GM18858 (cell line): ENCODE data around the gene MLYCD.

ENCODE experiments used
- ATAC-seq: cut with Tn5 transposase; IDR thresholded peaks from one replicate; pipeline ENCODE4 v1.9.1; 2021; ENCODE audit not compliant: unreplicated experiment

MLYCD gene

DNA sequence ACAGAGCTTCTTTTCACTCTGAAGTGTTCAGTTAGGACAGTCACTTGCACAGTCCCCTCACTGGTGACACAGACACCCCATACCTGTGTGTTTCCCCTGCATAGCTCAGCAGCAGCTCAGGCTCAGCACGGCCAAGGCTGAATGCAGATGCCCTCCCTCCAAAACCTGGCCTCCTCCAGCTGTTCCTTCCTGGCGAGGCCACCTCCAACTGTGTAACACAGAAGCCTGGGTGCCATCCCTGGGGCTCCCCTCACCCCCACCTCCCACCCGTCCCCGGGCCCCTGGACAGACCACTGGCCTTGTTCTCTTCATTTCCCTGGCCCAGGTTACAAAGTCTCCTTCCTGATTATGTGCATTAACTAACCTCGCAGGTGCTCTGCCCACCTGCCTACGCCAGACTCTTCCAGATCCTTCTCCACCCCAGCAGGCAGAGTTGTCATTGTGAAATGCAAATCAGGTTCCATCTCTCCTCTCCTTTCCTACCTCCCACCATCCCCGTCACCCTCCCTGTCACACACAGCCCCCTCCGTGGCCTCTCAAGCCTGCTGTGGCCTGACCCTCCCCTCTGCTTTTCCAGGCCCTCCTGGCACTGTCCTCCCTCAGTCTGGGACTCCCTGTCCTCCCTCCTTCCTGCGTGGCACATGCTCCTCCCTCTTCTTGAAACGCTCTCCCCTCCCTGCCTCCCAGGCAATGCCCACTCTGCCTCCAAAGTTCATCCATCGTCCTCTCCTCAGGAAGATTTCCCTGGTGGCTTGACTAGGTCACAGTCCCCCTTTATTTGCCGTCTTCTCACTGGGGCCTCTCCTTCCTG is 26.4 kb downstream of the MLYCD start:
- no peak for ATAC-seq

DNA sequence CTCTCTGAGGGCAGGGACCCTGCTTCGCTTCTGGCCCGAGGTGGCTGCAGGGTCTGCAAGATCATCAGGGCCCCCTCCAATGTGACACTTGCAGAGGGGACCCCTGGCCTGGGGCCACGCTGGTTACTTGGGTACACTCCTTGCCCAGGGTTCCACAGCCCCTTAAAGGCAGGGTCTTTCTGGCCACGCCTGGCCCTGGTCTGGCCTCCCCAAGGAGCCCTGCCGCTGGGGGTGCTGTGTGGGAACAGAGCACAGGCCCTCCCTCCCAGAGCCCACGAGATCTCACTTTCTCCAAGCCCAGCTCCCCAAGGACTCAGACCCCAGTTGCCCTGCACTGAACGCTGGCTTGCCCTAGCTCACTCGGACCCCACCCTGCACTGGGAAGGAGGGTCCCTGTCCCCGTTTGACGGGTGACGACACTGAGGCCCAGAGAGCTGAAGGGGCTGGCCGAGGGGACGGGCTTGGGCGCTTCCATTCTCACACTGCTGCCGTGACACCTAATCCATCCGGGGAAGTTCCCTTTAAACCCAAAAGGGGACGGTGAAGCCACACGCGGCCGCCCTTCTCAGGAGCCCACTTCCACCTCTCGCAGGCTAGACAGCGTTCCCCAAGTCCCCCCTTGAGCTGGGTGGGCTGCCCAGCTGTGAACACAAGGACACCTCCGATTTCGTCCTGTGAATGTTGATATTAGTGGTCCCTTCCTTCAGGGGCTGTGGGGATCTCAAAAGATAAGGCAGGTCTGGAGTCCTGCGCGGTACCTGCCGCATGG is 27.2 kb downstream of the MLYCD start:
- no peak for ATAC-seq

DNA sequence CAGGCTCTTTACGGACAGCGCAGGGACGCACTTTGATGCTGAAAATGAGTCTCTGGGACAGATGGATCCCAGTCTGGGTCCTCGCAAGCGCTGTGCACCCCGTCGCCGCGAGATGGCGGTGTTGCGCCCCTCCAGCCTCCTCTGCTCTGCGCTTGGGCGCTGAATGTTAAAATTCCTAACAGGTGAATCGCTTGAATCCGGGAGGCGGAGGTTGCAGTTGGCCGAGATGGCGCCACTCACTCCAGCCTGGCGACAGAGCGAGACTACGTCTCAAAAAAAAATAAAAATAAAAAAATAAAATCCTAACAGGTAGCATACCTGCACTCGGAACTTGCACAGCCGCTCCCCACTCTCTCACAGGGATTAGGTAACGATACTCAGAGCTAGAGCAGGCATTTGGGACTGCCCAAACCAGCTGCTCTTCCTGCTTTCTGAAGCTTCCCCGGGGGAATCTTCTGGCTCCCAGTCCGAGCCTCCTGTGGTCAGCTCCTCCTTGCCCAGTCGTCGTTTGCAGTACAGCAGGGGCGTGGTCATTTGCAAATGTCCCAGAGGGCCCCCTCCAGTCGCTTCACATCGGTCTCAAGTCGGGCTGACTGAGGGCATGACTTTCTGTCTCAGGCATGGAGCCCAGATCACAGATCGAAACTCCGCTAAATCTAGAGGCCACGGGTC is 27.9 kb downstream of the MLYCD start:
- no peak for ATAC-seq

DNA sequence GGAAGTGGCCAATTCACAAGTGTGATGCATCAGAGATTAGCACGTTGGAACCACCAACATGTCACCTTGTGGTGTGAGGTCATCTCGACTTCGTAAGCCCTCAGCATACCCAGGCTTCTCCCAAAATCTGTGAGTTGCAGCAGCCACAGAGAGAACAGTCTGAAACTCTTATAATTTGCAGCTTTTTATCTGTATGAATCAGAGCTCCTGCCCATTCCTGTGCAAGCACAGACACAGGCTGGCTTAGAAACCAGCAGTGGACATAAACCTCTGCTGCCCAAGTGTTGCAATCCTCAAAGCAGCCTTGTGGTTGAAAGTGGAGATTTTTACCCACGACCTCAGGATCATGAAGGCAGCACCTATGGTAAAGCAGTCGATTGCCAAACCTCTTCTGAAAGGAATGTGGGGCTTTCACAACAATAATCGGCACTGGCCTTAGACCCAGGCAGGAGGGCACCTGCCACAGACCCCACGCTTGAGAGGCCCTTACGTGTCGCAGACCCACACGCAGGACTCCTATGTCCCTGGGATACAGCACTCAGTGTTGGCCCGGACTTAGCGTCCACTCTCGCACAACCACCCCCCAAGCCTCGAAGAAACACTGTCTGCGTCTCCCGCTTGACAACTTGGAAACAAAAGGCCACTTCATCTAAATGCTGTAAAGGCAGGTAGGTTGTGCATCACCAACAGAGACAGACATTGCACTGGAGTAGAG is 29.6 kb downstream of the MLYCD start:
- no peak for ATAC-seq

DNA sequence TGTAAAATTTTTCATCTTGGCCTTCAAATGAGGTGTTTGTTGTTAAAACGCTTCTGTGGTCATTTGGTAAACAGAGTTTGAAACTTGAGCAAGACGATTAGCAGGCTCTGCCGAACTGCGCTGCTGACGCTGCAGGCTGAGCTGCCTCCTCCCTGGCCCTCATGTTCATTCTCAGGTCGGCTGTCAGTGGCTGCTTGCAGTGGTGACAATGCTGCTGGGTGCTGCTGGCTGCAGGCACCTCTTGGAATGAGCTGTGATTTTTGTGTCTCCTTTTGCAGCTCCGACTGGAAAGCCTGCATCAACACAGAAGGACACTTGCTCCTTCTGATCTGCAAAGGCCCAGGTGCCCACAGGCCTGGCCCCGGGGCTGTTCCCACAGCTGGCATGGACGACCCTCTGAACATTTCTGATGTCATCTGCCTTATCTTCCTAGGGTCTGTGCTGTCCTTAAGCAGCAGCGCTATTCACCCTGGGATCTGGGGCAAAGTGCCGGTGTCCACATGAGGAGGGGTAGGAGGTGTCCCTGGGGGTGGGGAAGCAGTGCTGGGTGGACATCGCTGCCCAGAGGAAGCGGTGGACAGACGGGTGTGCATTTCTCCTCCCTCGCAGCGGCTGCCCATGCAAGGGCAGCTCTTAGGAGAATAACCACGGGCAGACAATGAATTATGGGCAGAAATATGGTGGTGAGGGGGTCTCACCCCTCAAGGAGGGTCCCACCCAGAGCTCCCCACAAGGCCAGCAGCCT is 31.1 kb downstream of the MLYCD start:
- no peak for ATAC-seq

DNA sequence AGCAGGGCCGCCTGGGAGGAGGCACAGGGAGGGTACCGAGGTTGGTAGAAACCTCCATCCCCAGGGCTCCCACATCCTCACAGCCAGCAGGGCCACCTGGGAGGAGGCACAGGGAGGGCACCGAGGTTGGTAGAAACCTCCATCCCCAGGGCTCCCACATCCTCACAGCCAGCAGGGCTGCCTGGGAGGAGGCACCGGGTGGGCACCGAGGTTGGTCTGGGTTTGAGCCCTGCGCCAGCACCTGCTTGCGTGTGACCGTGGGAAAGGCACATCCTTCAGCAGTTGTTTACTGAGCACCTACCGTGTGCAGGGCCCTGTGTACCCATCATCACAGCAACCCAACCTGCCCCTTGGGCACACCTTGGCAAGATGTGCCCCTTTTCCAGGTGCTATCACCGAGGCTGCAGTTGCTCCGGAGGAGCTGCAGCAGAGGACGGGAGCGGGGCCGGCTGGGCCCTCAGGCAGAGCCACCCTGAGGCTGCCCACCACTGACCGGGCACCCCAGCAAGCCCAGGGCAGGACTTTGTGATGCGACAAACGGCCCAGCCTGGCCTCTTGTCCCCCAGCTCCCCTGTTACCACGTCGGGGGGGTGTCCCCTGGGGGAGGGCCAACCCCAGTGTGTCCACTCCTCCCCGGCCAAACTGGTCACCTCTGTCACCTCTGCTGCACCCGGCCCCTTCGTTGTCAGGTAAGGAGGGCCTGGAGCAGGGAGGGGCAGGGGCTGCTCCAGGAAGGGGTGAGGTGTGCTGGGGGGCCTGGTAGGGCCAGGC is 32.0 kb downstream of the MLYCD start:
- no peak for ATAC-seq

DNA sequence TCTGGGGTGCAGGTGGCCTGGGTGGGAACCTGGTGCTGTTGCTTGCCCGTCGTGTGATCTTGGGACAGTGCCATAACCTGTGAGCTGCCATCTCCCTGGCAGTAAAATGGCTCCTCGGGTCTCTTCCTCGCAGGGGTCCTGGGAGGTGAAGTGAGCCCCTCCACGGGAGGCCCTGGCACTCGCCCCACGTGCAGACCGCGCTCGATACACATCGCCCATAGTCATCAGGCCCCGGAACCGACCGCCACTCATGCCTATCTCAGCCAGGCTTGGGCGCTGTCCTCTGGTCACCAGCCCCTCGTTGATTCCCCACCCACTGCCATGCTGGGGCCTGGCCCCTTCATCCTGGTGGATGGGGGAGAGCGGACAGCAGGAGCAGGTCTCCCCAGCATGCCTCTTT is 32.6 kb downstream of the MLYCD start:
- no peak for ATAC-seq

DNA sequence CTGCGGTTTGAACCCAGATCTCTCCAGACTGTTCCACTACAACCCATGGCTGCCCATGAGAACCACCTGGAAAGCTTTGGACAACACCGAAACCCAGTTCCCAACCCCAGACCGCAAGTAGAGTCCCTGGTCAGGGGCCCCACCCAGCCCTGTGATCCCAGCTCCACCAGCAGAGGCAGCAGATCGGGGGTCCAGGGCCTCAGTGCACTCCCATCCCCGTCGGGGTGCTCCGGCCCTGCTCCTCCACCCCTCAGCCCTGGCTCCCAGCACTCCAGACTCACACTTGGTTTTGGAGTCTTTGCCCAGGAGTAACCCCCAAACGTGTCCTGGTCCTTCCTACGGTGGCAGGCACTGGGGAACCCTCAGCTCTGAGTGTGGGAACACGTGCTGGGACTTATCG is 33.4 kb downstream of the MLYCD start:
- ATAC-seq, result no peak

DNA sequence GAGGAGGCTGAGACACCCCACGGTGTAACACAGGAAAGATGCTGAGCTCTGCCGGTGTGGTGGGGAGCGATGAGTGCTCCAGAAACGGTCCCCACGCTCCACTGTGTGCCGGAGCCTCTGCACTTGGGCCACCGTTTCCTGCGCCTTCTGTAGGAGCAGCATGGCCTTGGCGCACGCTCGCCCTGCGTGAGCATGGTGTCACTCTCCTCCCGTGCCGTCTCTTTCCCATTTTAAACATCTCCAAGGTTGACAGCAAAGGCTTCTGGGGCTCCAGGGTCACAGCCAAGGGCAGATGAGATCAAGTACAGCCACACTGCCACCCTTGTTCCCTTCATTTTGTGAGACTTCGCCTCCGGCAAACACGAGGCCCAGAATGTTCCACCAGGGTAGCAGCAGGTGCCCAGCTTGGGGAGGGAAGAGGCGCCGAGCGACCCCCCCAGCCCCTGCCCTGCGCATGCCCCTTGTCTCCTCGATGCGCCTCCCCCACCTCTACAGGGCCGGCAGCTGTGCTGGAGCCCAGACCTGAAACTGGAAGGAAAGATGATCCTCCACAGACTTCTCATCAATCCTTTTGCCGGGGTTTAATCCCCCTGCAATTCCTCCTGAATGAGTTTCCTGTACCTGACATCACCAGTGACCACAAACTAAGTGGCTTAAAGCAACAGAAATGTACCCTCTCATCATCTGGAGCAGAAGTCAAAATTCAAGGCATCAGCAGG is 34.2 kb downstream of the MLYCD start:
- ATAC-seq, result no peak

DNA sequence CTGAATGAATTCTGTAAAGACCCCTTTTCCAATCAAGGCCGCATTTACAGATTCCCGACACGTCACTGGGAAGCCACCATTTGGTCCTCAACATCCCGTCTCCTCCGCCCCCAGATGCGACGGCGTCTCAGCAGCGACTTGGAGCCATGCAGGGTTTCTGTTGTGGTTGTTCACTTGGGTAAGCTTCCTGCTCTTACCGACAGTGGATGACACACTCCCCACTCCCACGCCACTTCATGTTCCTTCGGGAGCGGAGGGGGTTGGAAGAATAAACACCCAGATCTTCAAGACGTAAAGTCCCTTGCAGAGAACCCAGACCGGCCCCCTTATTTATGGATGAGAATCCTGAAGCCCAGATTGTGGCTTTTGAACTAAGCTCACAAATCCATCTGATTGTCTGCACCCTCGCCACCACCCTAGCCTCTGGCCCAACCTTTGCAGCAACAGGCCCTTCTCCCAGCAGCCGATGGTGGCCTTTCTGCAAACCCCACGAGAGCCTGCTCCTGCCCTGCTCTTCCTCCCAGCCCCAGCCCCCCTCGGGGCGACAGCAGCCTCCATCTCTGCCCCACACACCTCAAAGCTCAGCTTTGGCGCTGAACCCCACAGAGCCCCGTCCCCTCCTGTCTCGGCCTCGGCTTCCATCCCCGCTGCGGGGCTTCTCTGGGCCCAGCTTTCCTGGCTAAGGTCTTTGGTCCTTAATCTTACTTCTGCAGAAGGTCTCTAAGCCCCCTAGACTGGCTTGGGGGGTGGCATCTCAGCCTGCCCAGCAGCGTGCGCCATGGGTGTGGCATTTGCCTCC is 35.2 kb downstream of the MLYCD start:
- no peak for ATAC-seq

DNA sequence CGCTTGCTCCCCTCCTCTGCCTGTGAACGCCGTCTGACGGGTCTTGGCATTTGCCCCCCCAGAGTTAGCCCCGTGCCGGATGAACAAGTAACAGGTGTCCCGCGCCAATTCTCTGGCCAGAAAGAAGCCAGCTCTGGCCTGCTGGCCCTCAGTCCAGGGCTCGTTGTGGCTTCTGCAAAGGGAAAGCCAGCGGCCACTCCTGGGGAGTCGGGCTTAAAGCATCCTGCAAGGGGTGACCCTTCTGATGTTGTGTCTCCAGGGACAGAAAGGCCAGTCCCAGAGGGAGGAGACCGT is 35.7 kb downstream of the MLYCD start:
- no peak for ATAC-seq

DNA sequence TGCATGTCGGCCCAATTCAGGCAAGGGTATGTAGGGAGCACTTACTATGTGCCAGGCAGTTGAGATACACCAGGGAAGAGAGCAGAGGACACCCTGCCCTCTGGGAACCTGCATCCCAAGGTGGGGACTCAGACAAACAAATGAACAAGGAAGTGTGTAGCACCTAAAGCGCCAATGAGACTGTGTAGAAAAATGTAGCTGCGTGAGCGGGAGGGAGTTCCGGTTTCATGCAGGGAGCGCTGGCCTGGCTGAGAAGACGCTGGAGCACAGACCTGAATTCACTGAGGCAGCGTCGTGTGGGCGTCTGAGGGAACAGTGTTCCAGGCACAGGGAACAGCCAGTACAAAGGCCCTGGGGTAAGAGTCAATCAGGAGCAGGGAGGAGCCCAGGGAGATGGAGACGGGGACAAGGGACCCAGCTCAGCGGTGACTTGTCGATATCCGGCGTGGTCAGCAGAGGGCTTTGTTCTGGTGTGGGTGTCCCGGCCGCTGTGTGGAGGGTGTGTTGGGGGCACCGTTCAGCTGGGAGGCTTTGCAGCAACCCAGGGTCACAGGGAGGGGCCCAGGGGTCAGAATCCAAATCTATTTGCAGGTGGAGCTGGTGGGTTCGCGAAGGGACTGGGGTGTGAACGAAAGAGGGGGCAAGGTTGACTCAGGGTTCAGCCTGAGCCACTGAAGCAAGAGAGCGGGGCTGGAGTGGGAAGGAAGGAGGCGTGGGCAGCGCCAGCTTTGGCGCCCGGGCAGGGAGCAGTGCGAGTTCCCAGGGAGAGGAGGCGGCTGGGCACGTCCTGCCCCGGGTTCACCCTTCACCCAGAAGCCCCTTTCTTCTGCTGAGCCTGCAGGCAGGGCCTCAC is 36.3 kb downstream of the MLYCD start:
- ATAC-seq, result no peak

DNA sequence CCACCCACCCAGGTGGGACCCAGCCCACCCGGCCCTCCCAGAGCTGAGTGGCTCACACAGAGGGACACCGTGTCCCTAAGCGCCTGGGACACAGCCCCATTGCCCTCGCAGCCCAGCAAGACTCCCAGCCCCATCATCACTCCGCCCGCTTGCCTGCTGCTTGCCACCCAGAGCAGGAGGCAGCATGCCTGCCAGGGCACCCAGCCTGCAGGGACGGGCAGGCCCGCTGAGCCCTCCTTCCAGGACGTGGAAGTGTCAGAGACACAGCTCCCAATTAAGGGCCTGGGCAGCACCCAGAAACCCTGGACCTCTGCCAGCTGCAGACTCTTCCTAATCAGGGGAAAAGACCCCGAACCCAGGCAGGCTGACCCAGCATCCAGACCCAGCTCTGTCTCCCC is 36.9 kb downstream of the MLYCD start:
- no peak for ATAC-seq

DNA sequence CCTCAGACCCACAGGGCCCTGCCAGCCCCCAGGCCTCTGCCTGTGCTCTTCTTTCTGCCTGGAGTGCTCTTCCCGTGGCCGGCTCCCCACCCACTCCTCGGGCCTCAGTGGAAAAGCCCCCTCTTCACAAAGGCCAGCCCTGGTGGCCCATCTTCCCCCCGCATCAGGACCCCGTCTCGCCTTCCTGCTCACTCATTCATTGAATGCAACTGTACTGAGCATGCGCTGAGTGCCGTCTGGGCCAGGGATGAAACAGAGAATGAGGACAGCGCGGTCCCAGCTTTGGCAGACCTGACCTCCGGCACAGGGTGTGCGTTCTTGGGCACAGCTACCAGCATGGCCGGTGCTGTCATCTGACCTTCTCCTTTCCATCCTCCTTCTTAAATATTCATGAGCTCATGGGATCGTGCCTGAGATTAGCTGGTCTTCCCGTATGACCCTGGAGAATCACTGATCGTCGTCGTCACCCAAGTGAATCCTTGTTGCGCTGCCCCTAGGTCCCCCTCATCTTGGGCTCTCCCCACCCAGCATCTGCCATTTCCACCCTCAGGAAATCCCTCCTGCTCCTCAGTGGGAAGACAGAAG is 37.8 kb downstream of the MLYCD start:
- ATAC-seq, result no peak

DNA sequence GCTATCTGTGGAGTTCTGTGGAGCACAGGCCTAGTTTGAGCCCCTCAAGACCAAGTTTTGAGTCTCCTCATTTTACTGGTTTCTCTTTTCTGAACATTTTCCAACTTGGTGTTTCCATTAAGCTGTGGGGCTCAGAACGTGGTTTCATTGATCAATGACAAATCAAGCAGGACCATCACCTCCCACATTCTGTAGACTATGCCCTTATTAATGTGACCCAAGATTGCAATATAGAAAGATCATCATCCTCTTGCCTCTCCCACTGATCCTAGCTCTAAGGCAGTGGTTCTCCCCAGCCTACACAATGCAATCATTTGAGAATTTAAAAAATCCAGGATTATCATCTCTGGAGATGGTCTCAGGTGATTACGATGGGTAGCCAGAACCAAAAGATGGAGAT is 38.4 kb downstream of the MLYCD start:
- no peak for ATAC-seq

DNA sequence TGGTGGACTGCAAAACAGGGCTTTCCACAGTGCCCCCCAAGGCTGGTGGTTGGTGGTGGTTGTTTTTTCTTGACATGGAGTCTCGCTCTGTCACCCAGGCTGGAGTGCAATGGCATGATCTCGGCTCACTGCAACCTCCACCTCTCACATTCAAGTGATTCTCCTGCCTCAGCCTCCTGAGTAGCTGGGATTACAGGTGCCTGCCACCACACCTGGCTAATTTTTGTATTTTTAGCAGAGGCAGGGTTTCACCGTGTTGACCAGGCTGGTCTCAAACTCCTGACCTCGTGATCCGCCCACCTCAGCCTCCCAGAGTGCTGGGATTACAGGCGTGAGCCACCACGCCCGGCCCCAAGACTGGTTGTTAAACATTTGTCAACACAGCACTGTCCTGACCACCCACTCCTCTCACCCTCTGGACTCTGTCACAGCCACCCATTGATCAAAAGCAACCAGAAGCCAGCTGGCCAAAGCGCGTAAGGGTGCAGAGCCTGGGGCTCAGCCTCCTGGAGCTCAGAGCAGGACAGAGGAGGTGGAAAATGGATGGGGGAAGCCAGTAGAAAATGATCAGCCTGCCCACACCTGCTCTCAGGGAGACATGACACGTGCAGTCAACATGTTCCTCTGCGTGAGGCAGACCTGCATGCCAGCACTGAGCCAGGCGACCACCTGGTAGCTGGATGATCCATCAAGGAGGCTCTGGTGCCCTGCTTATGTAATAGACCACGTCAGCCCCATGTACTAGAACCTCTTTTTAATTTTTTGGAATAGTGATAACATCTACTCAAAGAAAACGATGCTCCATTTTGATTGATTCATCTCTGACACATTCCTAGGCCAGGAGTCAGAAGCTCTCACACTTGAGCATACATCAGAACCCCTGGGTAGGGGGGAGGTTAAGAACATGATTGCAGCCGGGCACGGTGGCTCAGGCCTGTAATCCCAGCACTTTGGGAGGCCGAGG is 39.3 kb downstream of the MLYCD start:
- no peak for ATAC-seq
